ENCODE data around the gene TBX15.

DNA sequence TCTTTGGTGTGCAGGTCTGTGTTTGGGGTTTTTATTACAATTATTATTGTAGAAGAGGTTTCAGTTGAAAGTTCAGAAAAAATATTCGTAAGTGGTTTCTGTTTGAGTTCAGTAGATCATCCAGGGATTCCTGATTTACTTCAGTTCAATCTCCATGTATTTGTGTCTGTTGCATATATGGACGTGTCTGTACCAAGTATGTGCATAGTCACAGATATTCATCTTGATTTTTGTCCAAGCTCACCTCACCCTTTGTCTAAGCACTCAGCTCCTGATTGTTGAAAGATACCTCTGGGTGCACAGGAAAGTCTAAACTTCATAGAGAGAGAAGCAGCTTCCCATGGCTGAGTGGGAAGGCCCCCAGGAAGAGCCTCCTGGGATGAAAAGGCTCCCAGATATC is 141.7 kb downstream of the TBX15 start:
- TF ChIP-seq, protein P1, sequence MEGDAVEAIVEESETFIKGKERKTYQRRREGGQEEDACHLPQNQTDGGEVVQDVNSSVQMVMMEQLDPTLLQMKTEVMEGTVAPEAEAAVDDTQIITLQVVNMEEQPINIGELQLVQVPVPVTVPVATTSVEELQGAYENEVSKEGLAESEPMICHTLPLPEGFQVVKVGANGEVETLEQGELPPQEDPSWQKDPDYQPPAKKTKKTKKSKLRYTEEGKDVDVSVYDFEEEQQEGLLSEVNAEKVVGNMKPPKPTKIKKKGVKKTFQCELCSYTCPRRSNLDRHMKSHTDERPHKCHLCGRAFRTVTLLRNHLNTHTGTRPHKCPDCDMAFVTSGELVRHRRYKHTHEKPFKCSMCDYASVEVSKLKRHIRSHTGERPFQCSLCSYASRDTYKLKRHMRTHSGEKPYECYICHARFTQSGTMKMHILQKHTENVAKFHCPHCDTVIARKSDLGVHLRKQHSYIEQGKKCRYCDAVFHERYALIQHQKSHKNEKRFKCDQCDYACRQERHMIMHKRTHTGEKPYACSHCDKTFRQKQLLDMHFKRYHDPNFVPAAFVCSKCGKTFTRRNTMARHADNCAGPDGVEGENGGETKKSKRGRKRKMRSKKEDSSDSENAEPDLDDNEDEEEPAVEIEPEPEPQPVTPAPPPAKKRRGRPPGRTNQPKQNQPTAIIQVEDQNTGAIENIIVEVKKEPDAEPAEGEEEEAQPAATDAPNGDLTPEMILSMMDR (IDR thresholded peaks at IDR 0.05 in 8 of 11, conservative IDR thresholded peaks at IDR 0.05 in 3 of 11): no peak
- TF ChIP-seq POLR2AphosphoS5 (IDR thresholded peaks at IDR 0.05): no peak
- no peak for TF ChIP-seq POLR2A (IDR thresholded peaks at IDR 0.05)

Data from spleen (tissue), 7 donors.